ENCODE results near the gene FLCN.
A peak's percentile ranks its signal among the peaks of the same experiment; 100 is the strongest.

Gene FLCN

GRCh38 chr17:17235212-17236174 is 1.5 kb downstream of the FLCN start:
- H3K4me1 ChIP-seq (ENCODE audit: control insufficient read depth, insufficient read depth, low read length), result no peaks in the 10 kb centered on the region
- no peak overlapping the region for H3K9ac ChIP-seq (ENCODE audit: low read depth, low read length)
- peak overlapping the region; percentile 97 for H3K4me3 ChIP-seq (ENCODE audit: low read depth, low read length)

DNA sequence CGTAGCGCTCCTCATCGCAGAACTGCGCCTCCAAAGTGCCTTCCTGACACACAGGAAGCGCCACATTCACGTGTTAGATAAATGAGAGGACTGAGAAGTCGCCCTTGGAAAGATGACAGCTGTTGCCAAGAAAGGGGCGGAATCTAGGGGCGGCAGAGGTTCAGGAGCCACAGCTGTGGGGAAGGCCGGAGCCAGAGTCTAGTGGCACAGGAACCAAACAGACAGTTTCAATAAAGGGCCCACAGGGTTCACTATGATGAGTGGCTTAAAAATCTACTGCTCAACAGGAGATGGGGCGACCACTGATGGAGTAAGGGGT is 4.7 kb downstream of the FLCN start:
- no peak overlapping the region for H3K4me3 ChIP-seq (ENCODE audit: low read depth, low read length)
- no peaks in the 10 kb centered on the region for H3K9me3 ChIP-seq (ENCODE audit: control insufficient read depth, insufficient read depth, low read length)
- no peak overlapping the region for H3K9ac ChIP-seq (ENCODE audit: low read depth, low read length)
- H3K27me3 ChIP-seq (ENCODE audit: control insufficient read depth, insufficient read depth, low read length), result no peaks in the 10 kb centered on the region
- peaks cover 35% of the 10 kb centered on the region for H3K36me3 ChIP-seq (ENCODE audit: control insufficient read depth, insufficient read depth, low read length)
- no peaks in the 10 kb centered on the region for H3K4me1 ChIP-seq (ENCODE audit: control insufficient read depth, insufficient read depth, low read length)

More at GRCh38 chr17:17235212-17236174, 1.5 kb downstream of the FLCN start:
- Histone ChIP-seq H3K27me3 (ENCODE audit: control insufficient read depth, insufficient read depth, low read length) (no peaks in the 10 kb centered on the region), H3K9me3 (ENCODE audit: control insufficient read depth, insufficient read depth, low read length) (no peaks in the 10 kb centered on the region), H3K36me3 (ENCODE audit: control insufficient read depth, insufficient read depth, low read length) (peaks cover 10% of the 10 kb centered on the region)

DNA sequence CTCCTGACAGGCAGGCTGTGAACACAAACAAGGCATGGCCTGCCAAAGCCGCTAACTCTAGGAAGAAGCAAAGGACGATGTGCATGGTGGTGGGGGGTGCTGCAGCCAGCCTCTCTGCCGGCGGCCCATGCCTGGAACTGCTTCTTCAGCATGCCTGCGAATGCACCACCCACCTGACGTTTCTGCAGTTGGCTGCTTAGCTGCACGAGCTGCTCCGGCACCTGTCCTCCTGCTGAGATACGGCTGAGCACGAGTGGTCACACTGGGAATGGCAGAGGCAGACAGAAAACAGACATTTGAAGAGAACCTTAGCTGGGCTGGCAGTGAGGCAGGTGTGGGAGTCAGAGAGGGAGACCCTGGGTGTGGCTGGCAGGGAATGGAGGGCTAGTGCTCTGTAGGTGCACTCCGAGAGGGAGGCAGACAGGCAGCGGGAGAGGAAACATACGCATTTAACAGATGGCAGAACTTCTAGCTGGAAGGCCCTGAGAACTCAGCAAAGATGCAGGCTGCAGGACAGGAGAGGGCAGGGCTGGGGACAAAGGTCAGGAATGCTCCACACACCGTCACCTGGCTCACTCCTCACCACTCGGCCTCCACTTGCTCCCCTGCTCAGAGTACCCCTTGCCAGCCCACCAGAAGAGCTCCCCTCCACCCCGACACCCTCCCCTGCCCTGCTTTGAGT is 5.2 kb downstream of the FLCN start:
- no peaks in the 10 kb centered on the region for H3K4me1 ChIP-seq (ENCODE audit: control insufficient read depth, insufficient read depth, low read length)
- no peak overlapping the region for H3K9ac ChIP-seq (ENCODE audit: low read depth, low read length)
- no peak overlapping the region for H3K4me3 ChIP-seq (ENCODE audit: low read depth, low read length)
- no peaks in the 10 kb centered on the region for H3K9me3 ChIP-seq (ENCODE audit: control insufficient read depth, insufficient read depth, low read length)
- no peaks in the 10 kb centered on the region for H3K27me3 ChIP-seq (ENCODE audit: control insufficient read depth, insufficient read depth, low read length)
- H3K36me3 ChIP-seq (ENCODE audit: control insufficient read depth, insufficient read depth, low read length), result peaks cover 40% of the 10 kb centered on the region

DNA sequence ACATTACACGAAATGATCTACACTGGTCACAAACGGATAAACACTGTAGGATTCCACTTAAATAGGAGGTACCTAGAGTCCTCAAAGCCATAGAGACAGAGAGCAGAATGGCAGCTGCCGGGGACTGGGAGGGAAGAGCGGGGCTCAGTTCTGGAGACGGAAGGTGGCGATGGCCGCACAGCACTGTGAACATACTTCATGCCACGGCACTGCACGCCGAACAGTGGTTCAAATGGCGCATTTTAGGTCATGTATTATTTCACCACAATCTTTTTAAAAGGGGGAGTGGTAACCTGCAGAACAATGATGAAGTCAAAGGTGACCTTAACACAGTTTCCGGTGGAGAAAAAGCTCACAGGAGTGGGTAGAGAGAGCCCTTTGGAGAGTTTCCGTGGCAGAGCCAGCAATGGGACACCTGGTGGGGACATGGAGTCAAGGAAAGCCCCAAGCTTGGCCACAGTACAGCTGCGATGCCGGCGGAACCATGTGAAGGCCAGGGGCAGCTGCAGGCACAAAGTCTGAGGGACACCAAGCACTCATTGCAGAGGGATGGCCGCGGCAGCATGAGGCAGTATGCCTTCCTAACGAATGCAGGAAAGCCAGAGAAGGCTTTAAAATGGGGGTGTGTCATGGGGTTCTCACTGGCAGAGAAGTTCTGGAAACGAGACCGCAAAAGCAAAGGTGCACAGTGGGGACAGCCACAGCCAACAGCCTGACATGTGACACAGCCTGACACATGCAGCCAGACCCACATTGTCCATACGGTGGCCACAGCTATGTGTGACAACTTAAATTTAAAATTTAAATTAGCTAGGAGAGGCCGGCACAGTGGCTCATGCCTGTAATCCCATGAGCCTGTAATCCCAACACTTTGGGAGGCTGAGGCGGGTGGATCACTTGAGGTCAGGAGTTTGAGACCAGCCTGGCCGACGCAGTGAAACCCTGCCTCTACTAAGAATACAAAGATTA is 7.3 kb downstream of the FLCN start:
- Histone ChIP-seq H3K4me1 (ENCODE audit: control insufficient read depth, insufficient read depth, low read length) (no peaks in the 10 kb centered on the region), H3K27me3 (ENCODE audit: control insufficient read depth, insufficient read depth, low read length) (no peaks in the 10 kb centered on the region), H3K9me3 (ENCODE audit: control insufficient read depth, insufficient read depth, low read length) (no peaks in the 10 kb centered on the region), H3K36me3 (ENCODE audit: control insufficient read depth, insufficient read depth, low read length) (peaks cover 60% of the 10 kb centered on the region), H3K4me3 (ENCODE audit: low read depth, low read length) (no peak overlapping the region), H3K9ac (ENCODE audit: low read depth, low read length) (no peak overlapping the region)

GRCh38 chr17:17228521-17229279 is 8.3 kb downstream of the FLCN start:
- H3K4me3 ChIP-seq (ENCODE audit: low read depth, low read length), result no peak overlapping the region
- no peaks in the 10 kb centered on the region for H3K4me1 ChIP-seq (ENCODE audit: control insufficient read depth, insufficient read depth, low read length)
- no peak overlapping the region for H3K9ac ChIP-seq (ENCODE audit: low read depth, low read length)
- no peaks in the 10 kb centered on the region for H3K27me3 ChIP-seq (ENCODE audit: control insufficient read depth, insufficient read depth, low read length)
- no peaks in the 10 kb centered on the region for H3K9me3 ChIP-seq (ENCODE audit: control insufficient read depth, insufficient read depth, low read length)
- H3K36me3 ChIP-seq (ENCODE audit: control insufficient read depth, insufficient read depth, low read length), result peaks cover 67% of the 10 kb centered on the region

DNA sequence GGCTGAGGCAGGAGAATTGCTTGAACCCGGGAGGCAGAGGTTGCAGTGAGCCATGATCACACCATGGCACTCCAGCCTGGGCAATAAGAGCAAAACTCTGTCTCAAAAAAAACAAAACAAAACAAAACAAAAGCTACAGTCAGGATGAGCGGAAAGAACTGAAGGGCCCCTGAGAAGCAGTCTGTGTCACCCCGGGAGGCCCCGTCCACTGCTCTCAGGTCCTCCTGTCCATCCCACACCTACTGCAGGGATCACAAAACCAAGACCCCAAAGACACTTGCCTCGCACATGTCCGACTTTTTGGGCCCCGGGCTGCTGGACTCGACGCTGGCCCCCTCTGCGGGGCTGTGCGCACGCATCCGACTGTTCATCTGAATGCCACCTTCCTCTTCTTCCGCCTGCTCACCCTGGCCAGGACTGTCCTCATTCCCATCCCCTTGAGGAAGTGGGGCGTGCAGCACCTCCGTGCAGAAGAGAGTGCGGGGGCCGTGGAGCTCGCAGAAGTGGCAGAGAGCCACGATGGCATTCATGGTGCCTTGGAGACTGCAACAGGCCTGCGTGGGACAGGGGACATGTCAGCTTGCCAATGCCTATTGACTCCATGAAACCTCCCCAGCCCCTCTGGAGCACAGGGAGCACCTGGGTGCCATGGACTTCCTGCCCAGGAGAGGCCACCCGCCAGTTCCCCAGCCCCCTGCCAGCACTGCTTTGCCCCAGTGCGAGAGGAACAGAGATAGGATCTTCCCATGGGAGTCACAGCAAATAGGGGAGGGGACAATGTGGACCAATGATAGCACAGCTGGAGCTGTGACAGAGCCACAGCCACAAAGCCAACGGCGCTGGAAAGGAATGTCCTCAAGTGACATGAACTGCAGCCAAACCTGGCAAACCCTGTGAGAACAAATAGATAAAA is 9.1 kb downstream of the FLCN start:
- no peaks in the 10 kb centered on the region for H3K4me1 ChIP-seq (ENCODE audit: control insufficient read depth, insufficient read depth, low read length)
- no peak overlapping the region for H3K4me3 ChIP-seq (ENCODE audit: low read depth, low read length)
- no peak overlapping the region for H3K9ac ChIP-seq (ENCODE audit: low read depth, low read length)
- H3K36me3 ChIP-seq (ENCODE audit: control insufficient read depth, insufficient read depth, low read length), result peaks cover 74% of the 10 kb centered on the region
- H3K9me3 ChIP-seq (ENCODE audit: control insufficient read depth, insufficient read depth, low read length), result no peaks in the 10 kb centered on the region
- no peaks in the 10 kb centered on the region for H3K27me3 ChIP-seq (ENCODE audit: control insufficient read depth, insufficient read depth, low read length)

DNA sequence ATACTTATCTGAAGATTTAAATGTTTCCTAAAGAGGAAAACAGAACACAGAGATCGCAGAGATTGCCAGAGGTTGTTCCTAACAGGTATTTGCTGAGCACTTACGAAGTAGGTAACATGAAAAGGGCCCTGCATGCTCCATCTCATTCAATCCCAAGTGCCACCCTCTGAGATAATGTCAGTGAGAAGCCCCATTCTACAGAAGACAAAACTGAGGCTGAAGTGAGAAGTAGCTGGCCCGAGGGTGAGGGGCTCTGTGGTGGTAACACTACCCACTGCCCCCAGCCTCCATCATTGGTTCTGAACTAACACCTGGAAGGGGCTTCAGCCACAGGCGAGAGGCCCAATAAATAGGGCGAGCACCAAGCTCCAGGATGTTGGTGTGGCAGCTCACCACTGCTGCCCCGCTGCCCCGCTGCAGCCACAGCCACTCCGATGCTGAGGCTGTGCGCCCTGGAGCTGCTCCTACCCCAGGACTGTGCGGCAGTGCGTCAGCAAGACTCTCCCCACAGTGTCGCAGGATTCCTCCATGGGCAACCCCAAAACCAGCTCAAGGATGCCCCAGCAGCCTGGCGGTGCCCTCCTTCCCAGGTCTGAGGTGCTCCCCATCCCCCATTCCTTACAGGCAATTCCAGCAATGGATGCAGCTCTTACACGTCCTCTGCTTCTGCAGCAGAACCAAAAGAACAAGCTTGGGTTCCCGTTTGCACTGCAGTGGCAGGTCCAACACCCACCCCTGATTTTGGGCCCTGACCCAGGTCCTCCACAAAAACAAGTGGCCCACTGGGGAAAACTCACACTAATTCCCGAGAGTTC is 10.3 kb downstream of the FLCN start:
- peaks cover 80% of the 10 kb centered on the region for H3K36me3 ChIP-seq (ENCODE audit: control insufficient read depth, insufficient read depth, low read length)
- no peaks in the 10 kb centered on the region for H3K27me3 ChIP-seq (ENCODE audit: control insufficient read depth, insufficient read depth, low read length)
- no peak overlapping the region for H3K4me3 ChIP-seq (ENCODE audit: low read depth, low read length)
- no peaks in the 10 kb centered on the region for H3K4me1 ChIP-seq (ENCODE audit: control insufficient read depth, insufficient read depth, low read length)
- no peaks in the 10 kb centered on the region for H3K9me3 ChIP-seq (ENCODE audit: control insufficient read depth, insufficient read depth, low read length)
- H3K9ac ChIP-seq (ENCODE audit: low read depth, low read length), result no peak overlapping the region

DNA sequence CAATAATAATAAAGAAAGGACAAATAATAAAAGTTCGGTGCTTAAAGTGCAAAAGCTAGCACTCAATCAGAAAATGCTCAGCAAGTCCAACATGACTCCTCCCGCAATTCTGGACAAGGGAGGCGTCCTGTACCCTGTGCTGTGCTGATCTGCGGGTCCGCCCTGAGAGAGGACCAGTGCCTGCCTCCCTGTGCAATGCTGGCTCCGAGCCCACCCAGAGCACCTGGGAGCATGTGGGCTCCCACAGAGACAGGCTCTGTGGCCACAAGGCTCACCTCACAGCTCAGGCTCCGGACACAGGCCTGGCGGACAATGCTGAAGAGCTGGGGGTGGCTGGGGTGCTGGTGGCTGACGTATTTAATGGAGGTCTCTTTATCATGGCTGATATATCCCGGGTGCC is 11.1 kb downstream of the FLCN start:
- no peak overlapping the region for H3K4me3 ChIP-seq (ENCODE audit: low read depth, low read length)
- no peak overlapping the region for H3K9ac ChIP-seq (ENCODE audit: low read depth, low read length)
- H3K4me1 ChIP-seq (ENCODE audit: control insufficient read depth, insufficient read depth, low read length), result no peaks in the 10 kb centered on the region
- no peaks in the 10 kb centered on the region for H3K9me3 ChIP-seq (ENCODE audit: control insufficient read depth, insufficient read depth, low read length)
- H3K27me3 ChIP-seq (ENCODE audit: control insufficient read depth, insufficient read depth, low read length), result no peaks in the 10 kb centered on the region
- H3K36me3 ChIP-seq (ENCODE audit: control insufficient read depth, insufficient read depth, low read length), result peaks cover 81% of the 10 kb centered on the region

DNA sequence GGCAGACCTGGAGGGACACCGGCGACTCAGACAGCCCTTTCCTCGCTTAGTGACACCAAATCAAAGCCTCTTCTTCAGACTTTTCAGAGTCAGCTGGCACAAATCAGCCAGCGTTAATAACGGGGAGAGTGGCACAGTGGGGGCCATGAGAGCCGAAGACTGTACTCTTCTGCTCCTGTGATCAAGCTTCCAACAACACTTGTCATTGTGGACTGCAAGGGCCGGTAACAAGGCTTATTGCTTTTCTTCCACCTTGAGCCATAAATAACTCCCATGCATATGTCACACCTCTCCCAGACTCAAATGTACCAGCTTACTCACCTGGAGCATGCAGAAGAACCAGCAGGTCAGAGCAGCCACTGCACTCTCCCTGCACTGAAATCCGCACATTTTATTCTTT is 12.8 kb downstream of the FLCN start:
- Histone ChIP-seq H3K4me3 (ENCODE audit: low read depth, low read length) (no peak overlapping the region), H3K36me3 (ENCODE audit: control insufficient read depth, insufficient read depth, low read length) (peaks cover 77% of the 10 kb centered on the region), H3K9ac (ENCODE audit: low read depth, low read length) (no peak overlapping the region), H3K9me3 (ENCODE audit: control insufficient read depth, insufficient read depth, low read length) (no peaks in the 10 kb centered on the region), H3K4me1 (ENCODE audit: control insufficient read depth, insufficient read depth, low read length) (no peaks in the 10 kb centered on the region), H3K27me3 (ENCODE audit: control insufficient read depth, insufficient read depth, low read length) (no peaks in the 10 kb centered on the region)

DNA sequence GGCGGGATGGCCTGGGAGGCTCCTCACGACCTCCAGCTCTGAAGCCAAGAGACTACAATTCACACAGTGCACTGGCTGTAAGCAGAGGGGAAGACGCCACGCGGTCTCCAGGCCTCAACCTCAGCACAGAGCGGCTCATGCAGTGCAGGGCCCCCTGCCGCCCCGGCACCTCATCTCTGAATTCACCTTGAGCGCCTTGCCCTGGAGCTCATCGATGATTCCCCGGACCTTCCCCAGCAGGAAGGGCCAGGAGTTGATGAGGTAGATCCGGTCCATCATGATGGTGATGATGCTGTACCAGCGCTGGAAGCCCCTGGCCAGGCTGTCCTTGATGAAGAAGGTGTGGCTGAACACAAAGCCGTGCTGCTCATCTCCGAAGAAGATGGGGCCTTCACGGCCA is 13.2 kb downstream of the FLCN start:
- Histone ChIP-seq H3K9me3 (ENCODE audit: control insufficient read depth, insufficient read depth, low read length) (no peaks in the 10 kb centered on the region), H3K4me1 (ENCODE audit: control insufficient read depth, insufficient read depth, low read length) (no peaks in the 10 kb centered on the region), H3K4me3 (ENCODE audit: low read depth, low read length) (no peak overlapping the region), H3K9ac (ENCODE audit: low read depth, low read length) (no peak overlapping the region), H3K36me3 (ENCODE audit: control insufficient read depth, insufficient read depth, low read length) (peaks cover 76% of the 10 kb centered on the region), H3K27me3 (ENCODE audit: control insufficient read depth, insufficient read depth, low read length) (no peaks in the 10 kb centered on the region)

Data from iPS-15b (cell line).